Activated CD4-positive, alpha-beta T cell treated with anti-CD3 and anti-CD28 coated beads, Interleukin-10, Interleukin-2, amounts not matched to agents 100 ng/mL and 50 ng/mL, durations not matched to agents 16 hours and 8 hours (primary cell): ENCODE data around the gene PRPF38A.

Source experiments
- DNase-seq: peaks from one replicate; pipeline ENCODE4 v3.0.0-alpha.2; 2020

Gene PRPF38A

GRCh38 chr1:52469108-52469507 is 64.7 kb downstream of the PRPF38A start:
- no peak for DNase-seq
